ENCODE measurements around the gene SPON1. TPM values are rescaled to one million over a fixed set of nuclear protein-coding genes. Genes with fewer than 3 reads are reported as not detected.

SPON1 gene
- total and polyA plus RNA-seq, 8 donors, result 9.3 to 122 (median 26.9) TPM

- 63 to 89% (median 83%) methylated on average over 1 of the region's 1 CpG for WGBS, 5 donors
- TF ChIP-seq EP300 (IDR thresholded peaks at IDR 0.05) (no peak), CTCF (IDR thresholded peaks at IDR 0.05) (no peak), POLR2A (IDR thresholded peaks at IDR 0.05) (no peak), POLR2AphosphoS5 (IDR thresholded peaks at IDR 0.05) (no peak)
- Histone ChIP-seq H3K4me3 (no peak overlapping the region), H3K36me3 (no peaks in the 10 kb centered on the region), H3K27me3 (no peaks in the 10 kb centered on the region), H3K4me1 (peaks cover 22 to 72% (median 52%) of the 10 kb centered on the region in 4 donors), H3K9me3 (no peaks in the 10 kb centered on the region), H3K27ac (peak overlapping the region in 1 of 5 donors; percentile 4)
- intact Hi-C loops (cut with DNase I; ENCODE audit: low total_unique reads), result no loop called here
- DNase-seq, result no peak
Measured at GRCh38 chr11:14308897-14309387, 346.4 kb downstream of the SPON1 start.

DNA sequence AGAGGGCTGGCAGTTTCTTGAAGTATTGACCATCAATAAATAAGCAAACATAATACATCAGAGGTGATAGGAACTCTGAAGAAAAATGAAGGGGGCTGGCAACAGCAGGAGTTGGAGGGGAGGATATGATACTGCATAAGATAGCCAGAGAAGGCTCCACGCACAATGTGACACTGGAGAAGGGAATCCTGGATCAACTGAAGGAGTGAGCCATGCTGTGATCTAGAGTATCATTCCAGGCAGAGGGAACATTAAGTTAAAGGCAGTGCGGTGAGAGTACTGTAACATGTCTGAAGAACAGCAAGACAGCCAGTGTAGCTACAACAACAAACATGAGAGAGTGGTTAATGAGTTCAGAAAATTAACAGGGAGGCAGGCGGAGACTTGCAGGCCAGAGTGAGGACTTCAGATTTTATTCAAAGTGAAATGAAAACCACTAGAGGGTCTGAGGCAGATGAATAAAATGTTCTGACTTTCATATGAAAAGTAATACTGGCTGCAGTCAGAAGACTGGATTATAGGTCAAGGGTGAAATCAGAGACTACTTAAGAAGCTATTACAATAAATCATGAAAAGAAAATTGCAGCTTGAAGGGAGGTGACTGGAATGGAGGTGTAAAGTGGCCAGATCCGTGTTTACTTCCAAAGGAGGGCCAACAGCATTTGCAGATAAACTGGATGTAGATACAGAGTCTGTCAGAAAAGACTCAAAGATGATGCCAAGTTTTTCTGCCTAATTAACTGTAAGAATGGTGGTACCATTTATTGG is 347.1 kb downstream of the SPON1 start:
- no peak overlapping the region for H3K4me3 ChIP-seq
- peak overlapping the region in 1 of 5 donors; percentile 4 for H3K27ac ChIP-seq
- H3K4me1 ChIP-seq, result peaks cover 22 to 76% (median 55%) of the 10 kb centered on the region in 4 donors
- DNase-seq, result no peak
- H3K9me3 ChIP-seq, result no peaks in the 10 kb centered on the region
- intact Hi-C loops (cut with DNase I; ENCODE audit: low total_unique reads), result no loop called here
- no peak for TF ChIP-seq POLR2A (IDR thresholded peaks at IDR 0.05)
- no peak for TF ChIP-seq POLR2AphosphoS5 (IDR thresholded peaks at IDR 0.05)
- TF ChIP-seq EP300 (IDR thresholded peaks at IDR 0.05), result no peak
- no peak for TF ChIP-seq CTCF (IDR thresholded peaks at IDR 0.05)
- no peaks in the 10 kb centered on the region for H3K36me3 ChIP-seq
- 76 to 81% (median 81%) methylated on average over 4 of the region's 4 CpGs for WGBS, 5 donors
- H3K27me3 ChIP-seq, result no peaks in the 10 kb centered on the region

DNA sequence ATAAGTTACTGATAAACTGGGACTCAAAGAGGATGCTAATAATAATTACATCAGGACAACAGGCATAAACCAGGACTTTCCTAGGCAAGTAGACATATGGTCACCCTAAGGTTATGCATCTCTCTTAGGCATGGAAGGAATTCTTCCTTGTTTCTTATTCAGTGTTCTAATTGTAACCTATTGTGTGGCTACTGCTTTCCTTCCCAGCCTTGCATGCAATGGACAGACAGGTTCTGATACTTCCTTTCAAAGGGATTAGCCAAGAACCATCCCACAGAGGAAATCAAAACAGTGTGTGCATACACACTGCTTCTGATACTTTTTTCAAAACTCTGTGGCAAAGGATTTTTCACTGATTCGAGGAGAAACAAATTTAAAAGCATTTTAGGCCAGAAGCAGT is 348.2 kb downstream of the SPON1 start:
- H3K27me3 ChIP-seq, result no peaks in the 10 kb centered on the region
- H3K9me3 ChIP-seq, result no peaks in the 10 kb centered on the region
- intact Hi-C loops (cut with DNase I; ENCODE audit: low total_unique reads), result no loop called here
- WGBS, 5 donors, result 61 to 69% (median 62%) methylated on average over 1 of the region's 1 CpG
- TF ChIP-seq EP300 (IDR thresholded peaks at IDR 0.05), result no peak
- no peak for TF ChIP-seq POLR2AphosphoS5 (IDR thresholded peaks at IDR 0.05)
- no peak for TF ChIP-seq CTCF (IDR thresholded peaks at IDR 0.05)
- no peak for TF ChIP-seq POLR2A (IDR thresholded peaks at IDR 0.05)
- no peak for DNase-seq
- H3K27ac ChIP-seq, result no peak overlapping the region
- no peaks in the 10 kb centered on the region for H3K36me3 ChIP-seq
- peaks cover 22 to 84% (median 60%) of the 10 kb centered on the region in 4 donors for H3K4me1 ChIP-seq
- no peak overlapping the region for H3K4me3 ChIP-seq

GRCh38 chr11:14312736-14313438 is 350.4 kb downstream of the SPON1 start:
- H3K36me3 ChIP-seq, result no peaks in the 10 kb centered on the region
- WGBS, 5 donors, result 47 to 71% (median 58%) methylated on average over 4 of the region's 4 CpGs
- TF ChIP-seq POLR2AphosphoS5 (IDR thresholded peaks at IDR 0.05), result no peak
- no peak for TF ChIP-seq EP300 (IDR thresholded peaks at IDR 0.05)
- H3K9me3 ChIP-seq, result no peaks in the 10 kb centered on the region
- H3K4me3 ChIP-seq, result no peak overlapping the region
- H3K27ac ChIP-seq, result peak overlapping the region in 1 of 5 donors; percentile 36
- DNase-seq, result no peak
- intact Hi-C loops (cut with DNase I; ENCODE audit: low total_unique reads), result no loop called here
- peaks cover 24 to 75% (median 58%) of the 10 kb centered on the region in 4 donors for H3K4me1 ChIP-seq
- no peaks in the 10 kb centered on the region for H3K27me3 ChIP-seq
